ENCODE data around the gene DACT1. TPM values are rescaled to one million over a fixed set of nuclear protein-coding genes. Genes with fewer than 3 reads are reported as not detected.

DACT1 gene
- total RNA-seq, 2 donors from 2014 or later, result 3.9 to 4.0 TPM

GRCh38 chr14:58697266-58697929 lies 59.6 kb downstream of the DACT1 start:
- no peaks in the 10 kb centered on the region for H3K4me1 ChIP-seq
- intact Hi-C loops (cut with DNase I), result no loop called here
- no peaks in the 10 kb centered on the region for H3K36me3 ChIP-seq (replicated peaks in 1 of 2; ENCODE audit: insufficient read depth in 1 of 2, low read depth in 2 of 2)
- TF ChIP-seq CTCF (IDR thresholded peaks at IDR 0.05), result no peak
- no peak for TF ChIP-seq POLR2A (IDR thresholded peaks at IDR 0.05)
- no peaks in the 10 kb centered on the region for H3K9me3 ChIP-seq
- H3K27me3 ChIP-seq, result no peaks in the 10 kb centered on the region
- ATAC-seq, result no peak
- no peak overlapping the region for H3K4me3 ChIP-seq
- no peak for DNase-seq
- H3K27ac ChIP-seq, result no peak overlapping the region
- 64 to 70% methylated on average over 2 of the region's 2 CpGs for WGBS, 2 donors

Other genes with a start within 250 kb of the DACT1 start
- 10 to 100 TPM in 1 of 2 donors, not detected in 1; 19.7 TPM for gene TOMM20L, start 242.0 kb upstream of the DACT1 start, total RNA-seq
- 10 to 100 TPM; 11.5 to 26.5 TPM for gene TIMM9, start 210.4 kb upstream of the DACT1 start, total RNA-seq
- gene KIAA0586, start 210.2 kb upstream of the DACT1 start, total RNA-seq, result 10 to 100 TPM in 1 of 2 donors, 1 to 10 TPM in 1; 9.2 to 20.0 TPM

Measured in body of pancreas (tissue), 4 donors.